DND-41 (cell line): Measurements from ENCODE around the gene QSOX1.

Experiments used
- CTCF ChIP-seq: IDR thresholded peaks from 2 replicates; pipeline ENCODE4 v1.5.1; 2012; ENCODE audit warnings: borderline replicate concordance, low read length, moderate library complexity, mild to moderate bottlenecking; ENCODE audit not compliant: poor library complexity, severe bottlenecking; ENCODE audit errors: extremely low read depth
- EZH2 ChIP-seq: IDR thresholded peaks from 3 replicates; pipeline ENCODE4 v1.6.1; 2012; ENCODE audit warnings: borderline replicate concordance, low read depth, mild to moderate bottlenecking, moderate library complexity, low read length, inconsistent platforms; ENCODE audit not compliant: severe bottlenecking

DNA sequence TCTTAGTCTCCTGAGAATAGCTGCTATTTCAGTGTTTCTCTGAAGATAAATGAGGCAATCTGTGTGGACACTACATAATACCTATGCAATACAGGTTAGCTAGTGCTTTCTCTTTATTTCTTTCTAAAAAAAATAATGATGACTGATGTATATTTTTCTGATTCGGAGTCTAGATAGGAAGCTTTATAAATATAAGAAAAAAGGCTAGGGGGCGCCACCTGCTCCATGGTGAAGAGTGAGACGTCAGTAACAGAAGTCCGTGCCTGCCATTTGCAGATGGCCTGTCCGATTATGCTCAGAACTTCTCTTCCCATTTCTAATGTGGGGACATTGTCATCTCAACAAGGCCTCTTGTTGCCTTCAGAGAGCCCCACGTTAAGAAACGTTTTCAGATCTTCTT, 26.4 kb downstream of the QSOX1 start:
- TF ChIP-seq CTCF: peak; percentile 50
- TF ChIP-seq EZH2: no peak
